CD4-positive, alpha-beta T cell (primary cell): ENCODE results near the gene CNMD. TPM values are rescaled to one million over a fixed set of nuclear protein-coding genes. Genes with fewer than 3 reads are reported as not detected.

ENCODE experiments used
- ATAC-seq: fragments of 200-7000 bp; cut with Tn5 transposase; one replicate; pipeline ENCODE4 v1.10.0; 2022; ENCODE audit warnings: mild to moderate bottlenecking; ENCODE audit not compliant: poor library complexity
- CTCF ChIA-PET: fragments of 350-600 bp; sonication (Branson Sonifier 250); formaldehyde crosslinking; loops from one replicate; lab custom pipeline; 2021; ENCODE audit warnings: antibody characterized with exemption, inconsistent platforms; lab: Charles Lee
- POLR2A ChIA-PET: fragments of 350-600 bp; sonication (Branson Sonifier 250); formaldehyde crosslinking; loops from one replicate; lab custom pipeline; 2021; ENCODE audit warnings: antibody characterized with exemption, inconsistent platforms; lab: Charles Lee
- DNase-seq, 14 experiments: peaks; one replicate each; pipeline ENCODE4 v3.0.0-alpha.2; 2013 to 2020; ENCODE audit warnings: mixed read lengths in 2 of 14
- H3K27ac ChIP-seq, 2 donors: one replicate each; pipeline versions ENCODE4 v1.5.1 to v1.7.0; 2013; ENCODE audit warnings: low read length in 2 of 2, low read depth in 1 of 2, mild to moderate bottlenecking in 1 of 2
- H3K27me3 ChIP-seq, 2 experiments: 1 replicate in 1 of 2; 2 replicates in 1 of 2; pipeline versions ENCODE4 v1.6.1 to v1.7.0; 2013; ENCODE audit warnings: low read length in 2 of 2, control low read depth in 1 of 2, mild to moderate bottlenecking in 1 of 2, moderate library complexity in 1 of 2; ENCODE audit not compliant: insufficient read depth in 2 of 2, control insufficient read depth in 1 of 2
- H3K36me3 ChIP-seq: one replicate; pipeline ENCODE4 v1.6.1; 2013; ENCODE audit warnings: low read length, control low read depth; ENCODE audit not compliant: insufficient read depth
- H3K4me1 ChIP-seq: one replicate; pipeline ENCODE4 v1.6.1; 2013; ENCODE audit warnings: low read length, control low read depth; ENCODE audit not compliant: insufficient read depth
- H3K4me3 ChIP-seq: one replicate; pipeline ENCODE4 v1.5.1; 2013; ENCODE audit warnings: mild to moderate bottlenecking, low read length, moderate library complexity
- H3K9me3 ChIP-seq, 2 experiments: 1 replicate in 1 of 2; 2 replicates in 1 of 2; pipeline versions ENCODE4 v1.6.1 to v1.7.0; 2013; ENCODE audit warnings: low read length in 2 of 2, mild to moderate bottlenecking in 2 of 2, control low read depth in 1 of 2, moderate library complexity in 1 of 2; ENCODE audit not compliant: control insufficient read depth in 1 of 2, insufficient read depth in 1 of 2
- H3K27ac Mint-ChIP-seq: one replicate; pipeline ENCODE4 v1.8.0; 2020; ENCODE audit warnings: mixed read lengths
- H3K27me3 Mint-ChIP-seq: one replicate; pipeline ENCODE4 v1.8.0; 2021; ENCODE audit warnings: mixed read lengths
- H3K36me3 Mint-ChIP-seq: one replicate; pipeline ENCODE4 v1.8.0; 2021; ENCODE audit warnings: low read depth, mixed read lengths
- H3K4me1 Mint-ChIP-seq: one replicate; pipeline ENCODE4 v1.8.0; 2021; ENCODE audit warnings: low read depth, mixed read lengths
- H3K4me3 Mint-ChIP-seq: one replicate; pipeline ENCODE4 v1.8.0; 2020; ENCODE audit warnings: mild to moderate bottlenecking, mixed read lengths
- H3K9me3 Mint-ChIP-seq: one replicate; pipeline ENCODE4 v1.8.0; 2020; ENCODE audit warnings: mixed read lengths
- intact Hi-C, 2 experiments: fragments of 100-400 bp; cut with DNase I in 1 of 2; cut with micrococcal nuclease in 1 of 2; formaldehyde crosslinking; loops; one replicate each; pipeline versions ENCODE4 v1.15.1 to v1.9.0; 2023 to 2025; cut with DNase I, micrococcal nuclease
- total RNA-seq, 174 experiments: library from RNA in 2 of 174; stranded (reverse) in 2 of 174; gene quantifications; one replicate each; pipeline ENCODE4 v1.2.3 and lab custom pipeline; 2021 to 2026
- TF ChIP-seq, protein P1 (sequence below): fragments of 200-600 bp; IDR thresholded peaks from one replicate; pipeline ENCODE4 v1.8.0; 2022; ENCODE audit warnings: antibody characterized with exemption, mild to moderate bottlenecking

Gene CNMD
- total RNA-seq, 2 experiments from 2014 or later, result not detected

DNA sequence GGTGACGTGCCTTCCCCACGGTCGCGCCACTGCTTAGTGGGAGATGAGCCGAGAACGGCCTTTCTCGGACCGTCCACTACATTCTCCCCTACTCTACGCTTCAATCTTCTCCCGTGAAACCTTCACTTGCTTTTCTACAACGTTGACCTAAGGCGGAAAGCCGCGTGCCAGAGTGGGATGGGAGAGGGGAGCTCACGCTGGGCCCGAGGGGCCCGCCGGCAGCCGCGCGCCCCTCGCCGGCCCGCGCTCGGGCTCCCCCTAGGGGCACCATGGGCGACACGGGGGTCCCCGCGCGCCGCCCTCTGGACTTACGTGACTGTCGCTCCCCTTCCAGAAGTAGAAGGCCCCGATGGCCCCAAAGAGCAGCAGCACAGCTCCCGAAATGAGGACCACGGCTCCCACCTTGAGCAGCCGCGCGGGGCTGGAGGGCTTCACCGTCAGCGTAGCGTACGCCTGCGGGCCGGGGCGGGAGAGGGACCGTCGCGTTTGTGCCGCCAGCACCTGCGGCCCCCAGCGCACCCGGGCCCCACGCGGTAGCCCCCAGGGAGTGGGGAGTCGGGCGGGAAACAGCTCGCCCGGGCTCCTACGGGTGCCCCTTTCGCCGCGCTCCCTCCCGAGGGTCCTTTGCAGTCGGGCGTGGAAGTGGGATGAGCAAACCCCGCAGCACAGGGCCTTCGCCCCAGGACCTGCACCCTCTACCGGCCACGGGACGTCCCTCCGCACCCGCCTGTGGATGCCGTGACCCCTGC lies 727 bp downstream of the CNMD start:
- no peaks in the 10 kb centered on the region for H3K36me3 ChIP-seq
- H3K27ac Mint-ChIP-seq, result no peak overlapping the region
- peaks cover 7% of the 10 kb centered on the region for H3K4me1 ChIP-seq
- H3K27me3 ChIP-seq, result peaks cover 31 to 45% of the 10 kb centered on the region in 2 experiments
- H3K4me3 Mint-ChIP-seq, result no peak overlapping the region
- TF ChIP-seq, protein P1, sequence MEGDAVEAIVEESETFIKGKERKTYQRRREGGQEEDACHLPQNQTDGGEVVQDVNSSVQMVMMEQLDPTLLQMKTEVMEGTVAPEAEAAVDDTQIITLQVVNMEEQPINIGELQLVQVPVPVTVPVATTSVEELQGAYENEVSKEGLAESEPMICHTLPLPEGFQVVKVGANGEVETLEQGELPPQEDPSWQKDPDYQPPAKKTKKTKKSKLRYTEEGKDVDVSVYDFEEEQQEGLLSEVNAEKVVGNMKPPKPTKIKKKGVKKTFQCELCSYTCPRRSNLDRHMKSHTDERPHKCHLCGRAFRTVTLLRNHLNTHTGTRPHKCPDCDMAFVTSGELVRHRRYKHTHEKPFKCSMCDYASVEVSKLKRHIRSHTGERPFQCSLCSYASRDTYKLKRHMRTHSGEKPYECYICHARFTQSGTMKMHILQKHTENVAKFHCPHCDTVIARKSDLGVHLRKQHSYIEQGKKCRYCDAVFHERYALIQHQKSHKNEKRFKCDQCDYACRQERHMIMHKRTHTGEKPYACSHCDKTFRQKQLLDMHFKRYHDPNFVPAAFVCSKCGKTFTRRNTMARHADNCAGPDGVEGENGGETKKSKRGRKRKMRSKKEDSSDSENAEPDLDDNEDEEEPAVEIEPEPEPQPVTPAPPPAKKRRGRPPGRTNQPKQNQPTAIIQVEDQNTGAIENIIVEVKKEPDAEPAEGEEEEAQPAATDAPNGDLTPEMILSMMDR, result peak; percentile 46
- intact Hi-C loops, result no loop called here
- no peaks in the 10 kb centered on the region for H3K4me1 Mint-ChIP-seq
- H3K9me3 Mint-ChIP-seq, result peaks cover 3% of the 10 kb centered on the region
- DNase-seq (peak in 6 of 14 experiments; percentile 1 to 20 (median 8)), ATAC-seq (no peak)
- H3K27ac ChIP-seq, result no peak overlapping the region
- H3K27me3 Mint-ChIP-seq, result peaks cover 66% of the 10 kb centered on the region
- peaks cover 0 to 9% of the 10 kb centered on the region in 2 experiments for H3K9me3 ChIP-seq
- no peaks in the 10 kb centered on the region for H3K36me3 Mint-ChIP-seq
- H3K4me3 ChIP-seq, result peak overlapping the region; percentile 5
- CTCF ChIA-PET, result no interaction called here
- POLR2A ChIA-PET, result no interaction called here

DNA sequence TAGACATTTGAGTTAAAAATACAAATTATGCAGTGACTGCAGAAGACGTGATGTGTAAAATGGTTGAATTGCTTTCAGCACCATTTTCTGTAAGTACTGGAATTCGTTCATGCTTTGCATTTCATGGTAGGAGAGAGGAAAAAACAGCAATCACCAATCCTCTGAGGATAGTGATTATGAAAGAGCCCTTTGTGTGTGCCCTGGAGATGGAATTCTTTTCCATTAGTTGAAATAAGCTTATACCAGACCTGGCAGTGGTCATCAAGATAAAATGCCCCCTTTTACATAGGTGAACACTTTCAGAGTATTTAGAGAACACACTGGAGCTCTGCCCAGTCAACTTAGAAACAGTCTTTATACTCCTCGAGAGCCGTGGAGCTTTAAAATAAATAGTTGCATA lies 1.7 kb downstream of the CNMD start:
- intact Hi-C loops, result no loop called here
- Histone ChIP-seq H3K9me3 (peaks cover 0 to 9% of the 10 kb centered on the region in 2 experiments), H3K36me3 (no peaks in the 10 kb centered on the region), H3K27me3 (peaks cover 26 to 45% of the 10 kb centered on the region in 2 experiments), H3K27ac (no peak overlapping the region), H3K4me3 (no peak overlapping the region), H3K4me1 (peaks cover 7% of the 10 kb centered on the region)
- no peaks in the 10 kb centered on the region for H3K4me1 Mint-ChIP-seq
- DNase-seq (no peak), ATAC-seq (no peak)
- peaks cover 3% of the 10 kb centered on the region for H3K9me3 Mint-ChIP-seq
- H3K27ac Mint-ChIP-seq, result no peak overlapping the region
- TF ChIP-seq, protein P1, result no peak
- CTCF ChIA-PET, result no interaction called here
- H3K36me3 Mint-ChIP-seq, result no peaks in the 10 kb centered on the region
- POLR2A ChIA-PET, result no interaction called here
- H3K27me3 Mint-ChIP-seq, result peaks cover 64% of the 10 kb centered on the region
- no peak overlapping the region for H3K4me3 Mint-ChIP-seq

GRCh38 chr13:52737451-52737850 lies 2.2 kb downstream of the CNMD start:
- CTCF ChIA-PET, result no interaction called here
- H3K4me3 Mint-ChIP-seq, result no peak overlapping the region

More at GRCh38 chr13:52737451-52737850, 2.2 kb downstream of the CNMD start:
- POLR2A ChIA-PET, result no interaction called here
- H3K9me3 ChIP-seq, result peaks cover 0 to 9% of the 10 kb centered on the region in 2 experiments
- H3K27ac ChIP-seq, result no peak overlapping the region
- no peaks in the 10 kb centered on the region for H3K36me3 ChIP-seq
- peaks cover 7% of the 10 kb centered on the region for H3K4me1 ChIP-seq
- ATAC-seq (no peak), DNase-seq (no peak)
- H3K27ac Mint-ChIP-seq, result no peak overlapping the region
- H3K4me1 Mint-ChIP-seq, result no peaks in the 10 kb centered on the region
- no peaks in the 10 kb centered on the region for H3K36me3 Mint-ChIP-seq
- peaks cover 59% of the 10 kb centered on the region for H3K27me3 Mint-ChIP-seq
- H3K27me3 ChIP-seq, result peaks cover 26 to 45% of the 10 kb centered on the region in 2 experiments
- H3K9me3 Mint-ChIP-seq, result peaks cover under 1% of the 10 kb centered on the region
- no peak overlapping the region for H3K4me3 ChIP-seq
- TF ChIP-seq, protein P1, result no peak
- intact Hi-C loops, result no loop called here
